CD4-positive, alpha-beta T cell treated with Interferon alpha-2 for 1 hour (primary cell): Measurements from ENCODE around the gene TMEM151A.
"Not testable (repeated sequence)": the region's sequence is repeated elsewhere in the genome, so short reads cannot be mapped to it uniquely, and the experiment has no call there.

Source experiments
- DNase-seq, 2 donors: peaks; one replicate each; pipeline ENCODE4 v3.0.0-alpha.2; 2020 to 2022

TMEM151A gene

GRCh38 chr11:66267379-66268243 lies 24.1 kb upstream of the TMEM151A start:
- DNase-seq: peak; percentile 86 to 91

DNA sequence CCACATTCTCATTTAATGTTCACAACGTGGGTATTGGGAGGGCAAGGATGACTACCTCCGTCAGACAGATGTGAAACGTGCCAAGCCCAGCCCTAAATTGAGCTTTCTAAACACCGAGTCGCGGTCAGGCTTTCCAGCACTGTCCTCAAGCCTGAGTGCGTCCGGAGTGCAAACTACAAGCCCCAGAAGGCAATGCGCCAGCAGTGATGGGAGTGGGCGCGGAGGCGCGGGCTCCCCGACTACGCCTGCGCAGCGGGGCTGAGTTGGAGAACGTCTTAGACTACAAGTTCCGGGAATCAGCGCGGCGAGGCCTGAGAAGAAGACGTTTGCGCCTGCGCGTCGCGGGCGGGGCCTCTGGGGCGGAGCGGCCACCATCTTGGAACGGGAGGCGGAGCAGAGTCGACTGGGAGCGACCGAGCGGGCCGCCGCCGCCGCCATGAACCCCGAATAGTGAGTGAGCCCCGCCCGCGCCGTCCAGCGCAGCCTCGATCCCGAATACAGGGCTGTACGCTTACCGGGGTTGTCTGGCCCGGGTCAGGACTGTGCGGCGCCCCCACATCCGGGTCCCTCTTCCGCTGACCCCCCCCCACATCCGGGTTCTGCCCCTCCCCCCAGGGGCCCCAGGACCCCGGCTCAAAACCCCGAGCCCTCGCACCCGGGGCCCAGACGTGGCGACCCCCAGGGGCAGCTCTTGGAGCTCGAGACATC lies 23.3 kb upstream of the TMEM151A start, which contains the start of gene RAB1B:
RAB1B (plus strand) TSS at position 396 of the 708 bp plus-strand sequence; CDS start at position 437, 41 bp downstream.
- DNase-seq: peak; percentile 100

DNA sequence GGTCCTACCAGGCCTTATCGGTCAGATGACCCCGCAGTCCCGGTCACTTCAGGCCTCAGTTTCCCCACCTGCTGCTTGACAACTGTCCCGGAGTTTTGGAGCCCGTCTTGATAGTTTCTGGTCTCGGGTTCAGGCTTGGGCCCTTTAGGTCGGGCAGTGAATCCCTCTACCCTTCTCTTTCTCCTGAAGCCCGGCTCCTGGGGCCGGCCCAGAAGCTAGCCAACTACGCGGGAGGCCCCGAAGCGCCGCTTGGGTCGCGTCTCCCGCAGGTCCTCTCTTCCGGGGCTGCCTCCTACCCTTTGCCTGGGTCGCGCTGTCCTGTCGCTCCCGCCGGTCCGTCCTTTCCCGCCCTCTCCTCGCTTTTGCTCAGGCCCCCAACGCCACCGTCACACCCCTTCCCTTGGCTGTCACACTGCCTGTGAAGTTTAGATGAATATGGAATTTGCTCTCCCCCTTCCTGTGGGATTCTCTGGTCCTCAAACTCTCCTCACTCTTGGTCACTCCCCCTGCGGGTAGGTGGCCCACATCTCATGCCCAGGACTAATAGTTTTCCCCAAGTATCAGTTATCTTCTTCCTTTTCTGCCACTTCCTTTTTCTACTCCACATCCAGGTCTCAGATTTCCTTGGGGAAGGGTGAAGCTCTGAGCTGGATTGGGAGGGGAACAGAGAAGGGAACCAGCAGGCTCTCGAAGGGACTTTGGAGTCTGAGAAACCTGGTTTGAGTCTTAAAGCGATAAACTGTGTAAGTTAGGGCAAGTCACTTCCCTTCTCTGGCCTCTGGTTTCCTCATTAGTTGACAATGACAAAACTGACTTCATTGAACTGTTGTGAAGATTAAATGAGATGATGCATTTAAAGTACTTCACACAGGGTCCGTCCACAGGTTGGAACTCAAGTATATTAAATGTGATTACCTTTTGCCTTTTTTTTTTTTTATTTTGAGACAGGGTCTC lies 22.5 kb upstream of the TMEM151A start:
- DNase-seq: no peak

GRCh38 chr11:66271816-66272215 lies 19.9 kb upstream of the TMEM151A start:
- DNase-seq: no peak

GRCh38 chr11:66272596-66272995 lies 19.1 kb upstream of the TMEM151A start:
- peak; percentile 22 to 58 for DNase-seq

- DNase-seq: no peak
These were observed 17.5 kb upstream of the TMEM151A start for GRCh38 chr11:66274219-66274618.

DNA sequence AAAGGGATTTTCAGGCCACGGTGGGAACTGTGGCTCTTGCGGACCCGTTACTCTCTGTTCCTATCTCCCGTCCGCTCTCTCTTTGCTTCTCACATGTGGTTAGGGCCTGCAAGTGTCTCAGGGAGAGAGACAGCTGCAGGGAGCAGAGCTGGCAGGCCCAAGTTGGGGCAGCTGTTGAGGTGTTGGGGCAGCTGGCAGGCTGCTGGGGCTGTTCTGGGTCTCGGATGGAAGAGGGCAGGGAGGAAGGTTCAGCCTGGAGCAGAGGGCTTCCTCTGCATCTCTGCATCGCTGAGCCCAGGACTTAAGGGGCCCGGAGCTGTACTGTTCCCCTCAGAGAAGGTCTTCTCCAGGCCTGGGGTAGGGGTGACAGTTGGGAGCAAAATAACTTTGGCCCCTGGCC lies 16.3 kb upstream of the TMEM151A start:
- DNase-seq: no peak

- no peak for DNase-seq
These were observed 15.6 kb upstream of the TMEM151A start for GRCh38 chr11:66275984-66276612.

DNA sequence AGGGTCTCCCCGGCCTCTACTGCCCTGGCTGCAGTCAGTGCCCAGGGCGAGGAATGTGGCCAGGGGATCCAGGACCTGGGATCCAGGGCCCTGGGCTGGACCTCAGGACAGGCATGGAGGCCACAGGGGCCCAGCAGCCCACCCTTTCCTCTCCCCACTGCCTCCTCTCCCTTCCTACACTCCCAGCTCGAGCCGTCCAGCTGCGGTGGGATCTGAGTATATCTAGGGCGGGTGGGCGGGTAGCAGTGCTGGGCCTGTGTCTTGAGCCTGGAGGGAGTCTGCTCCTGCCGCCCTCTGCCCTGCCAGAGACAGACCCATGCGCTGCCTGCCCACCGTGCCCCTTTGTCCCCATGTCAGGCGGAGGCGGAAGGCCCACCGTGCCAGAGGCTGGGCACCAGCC lies 15.1 kb upstream of the TMEM151A start:
- DNase-seq: not testable (repeated sequence)

DNA sequence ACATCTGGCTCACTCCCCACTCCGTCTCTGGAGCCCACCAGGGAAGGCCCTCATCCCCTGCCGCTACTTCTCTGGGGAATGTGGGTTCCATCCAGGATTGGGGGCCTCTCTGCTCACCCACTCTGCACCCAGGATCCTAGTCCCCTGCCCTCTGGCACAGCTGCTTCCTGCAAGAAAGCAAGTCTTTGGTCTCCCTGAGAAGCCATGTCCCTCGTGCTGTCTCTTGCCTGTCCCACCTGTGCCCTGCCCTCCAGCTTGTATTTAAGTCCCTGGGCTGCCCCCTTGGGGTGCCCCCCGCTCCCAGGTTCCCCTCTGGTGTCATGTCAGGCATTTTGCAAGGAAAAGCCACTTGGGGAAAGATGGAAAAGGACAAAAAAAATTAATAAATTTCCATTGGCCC lies 14.6 kb upstream of the TMEM151A start:
- DNase-seq: not testable (repeated sequence)

GRCh38 chr11:66277471-66278362 lies 14.0 kb upstream of the TMEM151A start, which contains the start of gene CNIH2:
CNIH2 (plus strand) TSS chr11:66278175; CDS start chr11:66278457, 282 bp downstream.
- peak; percentile 16 to 60 for DNase-seq

GRCh38 chr11:66278363-66279091 lies 13.2 kb upstream of the TMEM151A start:
- peak; percentile 39 to 65 for DNase-seq

DNA sequence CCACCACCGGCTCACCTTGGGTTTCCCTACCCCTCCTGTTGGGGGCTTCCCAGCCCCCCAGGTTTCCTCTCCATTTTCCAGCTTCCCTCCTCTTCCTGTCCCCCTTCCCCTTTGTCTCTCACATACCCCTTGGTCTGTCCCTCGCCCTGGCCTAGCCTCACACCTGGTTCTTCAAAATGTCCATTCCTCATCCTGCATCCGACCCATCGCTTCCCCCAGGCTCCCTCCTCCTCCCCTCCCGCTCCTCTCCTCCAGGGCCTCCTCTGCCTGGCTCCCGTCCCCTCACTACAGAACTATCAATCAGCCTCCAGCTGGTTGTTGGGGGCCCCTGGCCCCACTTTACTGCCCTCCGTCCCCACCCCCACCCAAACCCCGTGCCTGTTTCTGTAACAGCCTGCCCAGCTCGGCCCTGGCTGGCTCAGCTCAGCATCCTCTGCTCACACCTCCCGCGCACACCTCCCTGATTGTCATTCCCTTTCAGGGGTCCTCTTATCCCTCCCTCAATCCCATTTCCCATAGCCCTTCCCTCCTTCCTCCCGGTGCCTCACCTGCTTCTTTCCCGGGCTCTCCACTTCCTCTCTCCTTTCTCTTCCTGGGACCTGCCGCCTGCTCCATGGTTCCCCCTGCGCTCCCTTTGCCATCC lies 12.5 kb upstream of the TMEM151A start:
- DNase-seq: no peak

DNA sequence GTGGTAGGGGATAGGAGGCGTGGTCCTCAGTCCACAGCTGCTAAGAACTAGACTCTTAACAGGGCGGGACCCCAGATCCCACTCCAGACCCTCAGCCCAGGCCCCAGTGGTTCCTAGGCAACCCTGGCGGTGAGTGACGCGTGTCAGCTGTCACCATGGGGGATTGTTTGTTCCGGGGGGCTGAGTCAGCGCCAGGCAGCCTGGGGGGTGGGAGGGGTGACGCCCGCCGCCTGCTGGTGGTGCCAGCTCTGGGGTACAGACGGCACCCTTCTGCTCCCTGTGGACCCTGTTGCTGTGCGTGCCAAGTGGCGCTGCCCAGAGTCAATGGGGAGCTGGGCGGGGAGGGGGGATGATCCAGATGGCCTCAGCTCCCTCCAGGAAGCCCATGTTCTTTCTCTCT lies 11.3 kb upstream of the TMEM151A start:
- DNase-seq: no peak

- no peak for DNase-seq
These were observed 10.7 kb upstream of the TMEM151A start for GRCh38 chr11:66281001-66281400.

- DNase-seq: no peak
These were observed 9.8 kb upstream of the TMEM151A start for GRCh38 chr11:66281776-66282467.

GRCh38 chr11:66282468-66283455 lies 8.9 kb upstream of the TMEM151A start:
- peak; percentile 99 to 100 for DNase-seq
